ENCODE measurements around the gene CNTNAP2.
A peak's percentile ranks its signal among the peaks of the same experiment; 100 is the strongest.

Gene CNTNAP2

GRCh38 chr7:146922782-146923181 is 806.2 kb downstream of the CNTNAP2 start:
- no peak for DNase-seq

- no peak for DNase-seq
Measured at GRCh38 chr7:146926841-146927240, 810.2 kb downstream of the CNTNAP2 start.

DNA sequence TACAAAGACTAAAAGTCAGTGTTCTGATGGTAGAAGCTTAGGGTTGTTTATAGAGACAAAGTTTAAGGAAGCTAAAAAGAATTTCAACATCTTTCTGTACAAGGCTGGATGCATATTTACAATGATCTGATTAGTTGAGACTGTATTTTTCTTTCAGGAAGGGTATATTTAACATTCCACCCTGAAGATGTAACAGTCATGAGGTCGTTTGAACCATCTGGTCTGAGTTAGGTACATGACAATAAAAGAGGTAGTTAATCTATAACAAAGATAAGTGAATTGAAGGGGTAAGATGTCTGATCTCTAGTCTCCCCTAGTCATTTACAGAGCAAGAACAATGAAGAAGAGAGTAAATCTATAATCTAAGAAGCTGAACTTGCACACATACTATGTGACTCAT is 821.2 kb downstream of the CNTNAP2 start:
- DNase-seq, result no peak

GRCh38 chr7:146943483-146943882 is 826.9 kb downstream of the CNTNAP2 start:
- no peak for DNase-seq

DNA sequence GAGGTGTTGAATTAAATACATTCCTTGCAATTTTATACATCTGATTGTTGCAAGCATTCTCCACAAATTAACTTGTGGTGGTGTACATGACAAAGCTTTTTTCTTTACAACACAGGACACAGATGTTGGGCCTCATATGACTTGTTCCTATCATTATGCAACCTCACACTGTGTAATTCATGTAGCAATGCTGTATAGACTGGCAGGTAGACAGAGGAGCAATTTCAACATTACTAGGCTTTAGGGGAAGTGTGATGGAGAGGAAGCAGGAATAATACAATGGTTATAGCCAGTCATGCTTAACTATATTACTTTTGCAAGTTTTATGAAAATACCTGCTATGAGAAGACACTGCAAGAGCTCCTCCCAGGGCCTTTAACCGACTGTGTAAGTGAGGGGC is 832.1 kb downstream of the CNTNAP2 start:
- peak in 3 of 4 experiments; percentile 17 to 59 (median 52) for DNase-seq

DNA sequence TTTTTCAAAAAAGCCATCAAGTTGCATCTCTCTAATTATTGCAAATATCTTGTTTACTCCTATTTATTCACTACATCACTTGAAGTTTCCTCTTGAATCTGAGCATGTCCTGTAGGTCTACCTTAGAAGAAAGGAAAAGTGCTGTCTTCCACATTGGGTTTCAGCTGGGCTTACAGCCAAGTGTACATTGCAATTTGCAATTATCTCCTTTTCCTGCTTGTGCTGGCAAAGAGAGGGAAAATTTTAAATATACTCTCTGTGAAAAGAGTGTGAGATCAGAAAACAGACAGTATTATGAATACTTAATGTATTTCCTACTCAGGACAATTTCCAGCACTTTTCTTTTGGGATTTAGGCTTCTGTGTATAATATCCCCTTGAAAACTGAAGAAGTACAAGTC is 839.7 kb downstream of the CNTNAP2 start:
- DNase-seq, result no peak

GRCh38 chr7:146956853-146957252 is 840.3 kb downstream of the CNTNAP2 start:
- DNase-seq, result no peak

- no peak for DNase-seq
Measured at GRCh38 chr7:146960773-146961391, 844.3 kb downstream of the CNTNAP2 start.

- peak; percentile 45 to 79 (median 61) for DNase-seq
Measured at GRCh38 chr7:146961617-146962016, 845.0 kb downstream of the CNTNAP2 start.

DNA sequence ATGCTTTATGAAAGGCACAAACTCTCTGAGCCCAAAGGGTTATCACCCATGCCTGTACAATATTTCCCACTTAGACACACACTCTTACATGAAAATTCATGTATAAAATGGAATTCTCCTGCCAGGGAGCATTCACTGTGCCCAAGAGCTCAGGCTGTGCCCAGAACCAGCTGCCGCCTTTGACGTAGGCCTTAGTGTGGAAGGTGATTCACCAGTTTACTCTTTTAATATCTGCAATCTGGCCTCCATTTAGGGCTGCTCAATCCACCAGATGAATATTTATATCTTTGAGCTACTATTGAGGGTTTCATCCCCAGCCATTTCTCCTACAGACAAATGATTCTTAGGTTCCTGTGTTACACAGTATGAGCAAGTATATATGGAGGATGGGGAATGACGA is 849.7 kb downstream of the CNTNAP2 start:
- no peak for DNase-seq

GRCh38 chr7:146982482-146982881 is 865.9 kb downstream of the CNTNAP2 start:
- no peak for DNase-seq

GRCh38 chr7:146991596-146991995 is 875.0 kb downstream of the CNTNAP2 start:
- DNase-seq, result no peak

GRCh38 chr7:146993764-146994163 is 877.2 kb downstream of the CNTNAP2 start:
- DNase-seq, result no peak

GRCh38 chr7:147008530-147008929 is 891.9 kb downstream of the CNTNAP2 start:
- DNase-seq, result no peak

DNA sequence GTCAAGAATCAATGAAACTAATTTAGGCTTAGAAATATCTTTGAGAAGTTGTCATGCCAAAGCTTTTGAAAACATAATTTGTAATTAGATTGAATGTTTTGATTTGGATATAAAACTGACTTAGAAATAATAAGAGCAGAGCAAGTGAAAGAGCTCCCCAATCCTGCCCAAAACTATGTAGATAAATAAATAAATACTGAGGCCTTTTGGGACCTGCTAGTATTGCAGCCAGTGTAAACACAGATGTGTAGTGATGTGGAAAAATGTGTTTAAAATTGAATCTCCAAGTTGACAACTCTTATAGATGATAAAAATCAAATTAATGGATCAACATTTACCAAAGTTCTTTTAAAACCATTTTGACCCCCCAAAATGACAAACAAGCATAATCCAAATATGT is 896.1 kb downstream of the CNTNAP2 start:
- DNase-seq, result no peak

DNA sequence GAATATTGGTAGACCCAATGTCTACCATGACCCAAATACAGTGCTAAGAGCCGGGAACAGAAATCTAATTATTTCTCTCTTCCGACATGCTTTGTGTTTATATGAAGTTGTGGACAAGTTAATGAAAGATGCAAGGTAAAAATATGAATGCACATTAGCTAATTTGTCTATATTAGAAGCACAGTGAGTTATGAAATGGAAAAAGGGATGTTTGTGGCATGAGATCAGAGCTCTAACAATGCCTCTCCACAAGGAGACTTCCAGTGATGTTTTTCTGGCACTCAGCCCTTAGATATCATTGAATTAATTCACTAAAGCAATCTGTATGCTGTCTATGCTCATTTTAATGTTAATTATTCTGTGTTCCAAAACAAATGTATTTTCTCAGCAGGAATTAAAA is 897.2 kb downstream of the CNTNAP2 start:
- no peak for DNase-seq

- no peak for DNase-seq
Measured at GRCh38 chr7:147014286-147014955, 897.8 kb downstream of the CNTNAP2 start.

- DNase-seq, result no peak
Measured at GRCh38 chr7:147015999-147016398, 899.4 kb downstream of the CNTNAP2 start.

DNA sequence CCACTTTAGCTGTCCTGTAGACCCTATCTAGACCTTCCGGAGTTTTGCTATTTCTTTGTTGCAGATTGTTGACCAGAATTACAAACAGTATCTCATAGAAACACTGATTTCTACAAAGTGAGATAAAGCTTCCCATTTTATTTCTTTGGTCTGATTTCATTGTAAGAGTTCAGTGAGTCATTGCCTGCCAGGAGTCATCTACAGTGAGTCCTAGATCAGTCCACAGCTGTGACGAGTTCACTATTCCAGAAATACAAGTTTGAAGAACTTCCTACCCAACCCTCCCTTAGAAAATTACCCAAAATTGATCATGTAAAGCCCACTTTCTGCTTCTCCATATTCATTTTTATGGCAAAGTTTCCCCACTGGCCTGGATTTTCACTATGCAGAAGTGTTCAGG is 905.5 kb downstream of the CNTNAP2 start:
- no peak for DNase-seq

- no peak for DNase-seq
Measured at GRCh38 chr7:147023440-147023839, 906.8 kb downstream of the CNTNAP2 start.

GRCh38 chr7:147029953-147030352 is 913.4 kb downstream of the CNTNAP2 start:
- DNase-seq, result no peak

GRCh38 chr7:147033641-147034040 is 917.0 kb downstream of the CNTNAP2 start:
- no peak for DNase-seq

GRCh38 chr7:147041438-147041837 is 924.8 kb downstream of the CNTNAP2 start:
- no peak for DNase-seq

GRCh38 chr7:147044941-147045340 is 928.3 kb downstream of the CNTNAP2 start:
- no peak for DNase-seq

DNA sequence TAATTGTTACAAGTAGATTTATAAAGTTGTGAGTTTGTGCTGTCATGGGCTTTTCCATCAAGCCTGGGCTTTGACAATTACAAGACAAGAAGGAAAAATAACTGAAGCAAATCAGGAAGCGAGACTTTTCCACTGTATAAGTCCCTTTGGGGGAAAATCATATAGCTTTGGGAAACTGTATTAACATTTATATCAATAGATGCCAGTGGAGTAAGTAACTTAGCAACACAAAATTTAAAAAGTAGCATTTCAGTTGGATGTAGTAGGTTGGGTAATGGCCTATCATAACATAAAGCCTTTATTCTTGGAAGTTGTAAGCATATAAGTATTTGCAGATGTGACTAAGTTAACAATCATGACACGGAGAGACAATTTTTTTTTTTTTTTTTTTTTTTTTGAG is 931.1 kb downstream of the CNTNAP2 start:
- no peak for DNase-seq

Data from suppressor macrophage (primary cell).